Measurements from ENCODE around the gene CYB5D1. TPM values are rescaled to one million over a fixed set of nuclear protein-coding genes. Genes with fewer than 3 reads are reported as not detected.

CYB5D1 gene
- total and polyA plus RNA-seq, 2 of the 8 experiments (the other 6 are each of a cell fraction or from before 2014, with no cell fraction given), result 11.0 to 18.0 TPM

DNA sequence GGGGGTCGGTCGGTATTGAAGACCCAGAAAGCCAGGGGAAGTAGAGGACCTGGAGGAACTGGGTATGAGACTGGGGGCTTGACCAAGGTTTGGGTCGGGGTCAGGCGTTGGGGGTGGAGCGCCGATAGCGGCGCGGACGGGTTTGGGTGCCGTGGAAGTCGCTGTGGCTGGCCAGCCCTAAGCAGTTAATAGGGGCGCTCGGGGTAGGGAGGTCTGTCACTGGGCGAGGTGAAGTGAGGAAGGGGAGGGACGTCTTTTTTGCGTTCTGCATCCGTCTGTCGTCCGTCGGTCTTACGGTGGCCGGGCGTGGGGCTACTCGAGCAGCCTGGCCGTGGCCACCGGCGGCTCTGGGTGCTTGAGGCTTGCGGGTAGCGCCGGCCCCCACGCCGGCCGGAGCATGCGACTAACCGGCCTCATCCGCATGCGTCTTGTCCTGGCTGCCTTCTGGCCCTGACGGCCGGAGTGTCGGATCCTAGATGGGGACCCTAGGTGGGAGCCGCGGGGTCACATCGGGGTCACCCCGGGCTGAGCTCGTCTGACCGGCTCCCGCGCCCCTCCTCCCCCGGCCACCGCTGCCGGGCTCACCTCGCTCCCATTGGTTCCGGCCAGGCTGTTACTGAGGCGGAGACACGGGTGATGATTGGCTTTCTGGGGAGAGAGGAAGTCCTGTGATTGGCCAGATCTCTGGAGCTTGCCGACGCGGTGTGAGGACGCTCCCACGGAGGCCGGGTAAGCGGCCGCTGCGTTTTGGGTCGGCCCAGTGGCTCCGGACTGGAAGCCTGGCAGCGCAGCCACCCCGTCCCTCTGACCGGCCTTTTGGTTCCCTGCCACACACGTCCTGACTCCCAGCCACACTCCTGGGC is 13.3 kb upstream of the CYB5D1 start:
- H3K14ac ChIP-seq (ENCODE audit: insufficient read length), result no peak overlapping the region
- H3K23ac ChIP-seq (ENCODE audit: insufficient read length), result no peak overlapping the region
- H3K18ac ChIP-seq (ENCODE audit: extremely low read depth, low read length), result no peak overlapping the region; the same call in 1 of the 2 replicates
- no peak overlapping the region for H2BK20ac ChIP-seq (ENCODE audit: low read length)
- H3K79me2 ChIP-seq (ENCODE audit: control insufficient read depth in 1 of 2, insufficient read depth in 2 of 2, low read length in 2 of 2), result no peaks in the 10 kb centered on the region
- no peak overlapping the region for H2BK15ac ChIP-seq (ENCODE audit: low read length)
- H3K9me3 ChIP-seq (ENCODE audit: insufficient read depth in 2 of 2, low read depth in 1 of 2, low read length in 1 of 2), result no peaks in the 10 kb centered on the region
- H2AK5ac ChIP-seq (ENCODE audit: low read depth, low read length), result no peak overlapping the region
- DNase-seq (ENCODE audit: low read depth in 1 of 2, low spot score in 2 of 2) (peak in 1 of 2 experiments; percentile 88), FAIRE-seq (peak; percentile 13)
- no peak overlapping the region for H2BK5ac ChIP-seq (ENCODE audit: low read depth, low read length)
- no peaks in the 10 kb centered on the region for H3K79me1 ChIP-seq (ENCODE audit: low read depth, low read length)
- H3K27me3 ChIP-seq (replicated peaks in 1 of 4; ENCODE audit: control insufficient read depth in 3 of 4, extremely low read depth in 1 of 4, insufficient read depth in 3 of 4, low read length in 3 of 4), result peaks cover 16 to 40% (median 37%) of the 10 kb centered on the region in 4 experiments
- H4K91ac ChIP-seq (replicated peaks; ENCODE audit: insufficient read length, low read length), result no peak overlapping the region
- H3K4me3 ChIP-seq (ENCODE audit: extremely low read depth in 1 of 4, insufficient read depth in 2 of 4, low read depth in 3 of 4, low read length in 4 of 4), result peak overlapping the region; percentile 70 to 98 (median 86)
- H4K5ac ChIP-seq (ENCODE audit: insufficient read length, low read depth, low read length), result no peak overlapping the region
- H3K56ac ChIP-seq (replicated peaks; ENCODE audit: insufficient read length, low read depth, low read length), result no peak overlapping the region
- POLR2A ChIA-PET (ENCODE audit: partially characterized antibody), result interaction anchor here (1.1 to 4.2 kb wide), 7 partner anchors 8 to 15 kb away, joined by 3 to 22 read pairs (median 12); partner anchors contain the start of genes CYB5D1, KDM6B, NAA38 and TMEM88
- no peak overlapping the region for H2BK12ac ChIP-seq (ENCODE audit: low read depth, low read length)
- CTCF ChIA-PET (ENCODE audit: partially characterized antibody), result interaction anchor here (0.8 to 2.1 kb wide), 14 partner anchors 7 to 275 kb away, joined by 3 to 10 read pairs (median 4); partner anchors contain the start of genes CYB5D1 and NAA38
- H3K27ac ChIP-seq (ENCODE audit: low read depth, low read length), result no peak overlapping the region
- no peaks in the 10 kb centered on the region; a peak in 2 of 8 replicates for H3K36me3 ChIP-seq (ENCODE audit: control insufficient read depth in 2 of 4, insufficient read depth in 4 of 4, low read length in 3 of 4)
- 1% methylated on average over 51 of the region's 71 CpGs; no CpG with 5 or more reads in 1 of the 2 experiments for WGBS, 2 experiments (ENCODE audit: extremely low coverage in 1 of 2, insufficient coverage in 1 of 2, insufficient read length in 1 of 2, insufficient replicate concordance in 2 of 2, low coverage in 1 of 2, low lambda C conversion rate in 2 of 2, missing lambda C conversion rate in 1 of 2)
- peak overlapping the region; percentile 79 for H4K8ac ChIP-seq (ENCODE audit: extremely low read depth, insufficient read depth, low read length)
- H3K4me1 ChIP-seq (replicated peaks in 1 of 4; ENCODE audit: control insufficient read depth in 3 of 4, insufficient read depth in 4 of 4, low read length in 3 of 4), result peaks cover 5 to 19% (median 12%) of the 10 kb centered on the region in 4 experiments; a peak in 6 of 7 replicates
- no peak overlapping the region for H2AFZ ChIP-seq (ENCODE audit: low read length)
- H3K4ac ChIP-seq (replicated peaks; ENCODE audit: insufficient read length, low read depth, low read length), result no peak overlapping the region
- peak overlapping the region in 1 of 4 experiments; percentile 47; a peak in 5 of 7 replicates for H3K9ac ChIP-seq (replicated peaks in 1 of 4; ENCODE audit: extremely low read depth in 1 of 4, low read depth in 3 of 4, low read length in 3 of 4)
- peaks cover 12 to 33% of the 10 kb centered on the region in 2 experiments for H4K20me1 ChIP-seq (replicated peaks in 1 of 2; ENCODE audit: control insufficient read depth in 1 of 2, insufficient read depth in 2 of 2, low read length in 2 of 2)
- peaks cover 34% of the 10 kb centered on the region for H3K23me2 ChIP-seq (ENCODE audit: low read depth, low read length)
- peak overlapping the region; percentile 96 to 100 for H3K4me2 ChIP-seq (ENCODE audit: insufficient read depth in 1 of 2, low read depth in 2 of 2, low read length in 2 of 2)
- H2BK120ac ChIP-seq (replicated peaks; ENCODE audit: low read depth, low read length), result no peak overlapping the region
- TF ChIP-seq GTF2F1 (IDR thresholded peaks at IDR 0.05; ENCODE audit: borderline replicate concordance, low read depth, low read length), result no peak
- no peak for TF ChIP-seq POU5F1 (IDR thresholded peaks at IDR 0.05; ENCODE audit: low read depth, low read length)
- TF ChIP-seq FOSL1 (IDR thresholded peaks at IDR 0.05; ENCODE audit: insufficient read depth, low read depth, low read length), result no peak
- TF ChIP-seq HDAC6 (IDR thresholded peaks at IDR 0.05; ENCODE audit: low read depth, low read length), result no peak
- no peak for TF ChIP-seq EGR1 (IDR thresholded peaks at IDR 0.05; ENCODE audit: borderline replicate concordance, low read depth, low read length)
- TF ChIP-seq SP2 (IDR thresholded peaks at IDR 0.05; ENCODE audit: low read length), result no peak
- TF ChIP-seq SP1 (IDR thresholded peaks at IDR 0.05; ENCODE audit: low read depth, low read length), result peak; percentile 86
- TF ChIP-seq EP300 (IDR thresholded peaks at IDR 0.05; ENCODE audit: borderline replicate concordance in 1 of 2, low read depth in 2 of 2, low read length in 2 of 2), result no peak
- 0 out of 2 replicates have a peak, but pooled peaks have one; percentile 7 for TF ChIP-seq PHF8 (conservative IDR thresholded peaks at IDR 0.05; ENCODE audit: low read depth, low read length)
- TF ChIP-seq RNF2 (IDR thresholded peaks at IDR 0.05; ENCODE audit: borderline replicate concordance, low read depth, low read length, missing control alignments, poor library complexity, severe bottlenecking), result no peak
- TF ChIP-seq SIX5 (IDR thresholded peaks at IDR 0.05; ENCODE audit: low read depth, low read length), result no peak

All from H1 (cell line).